HT1080 (cell line): ENCODE results near the gene AHI1. TPM values are rescaled to one million over a fixed set of nuclear protein-coding genes. Genes with fewer than 3 reads are reported as not detected.
"Not testable (repeated sequence)": the region's sequence is repeated elsewhere in the genome, so short reads cannot be mapped to it uniquely, and the experiment has no call there.

Source experiments
- DNase-seq: peaks from one replicate; pipeline ENCODE4 v3.0.0-alpha.2; 2015; ENCODE audit warnings: low read depth
- total RNA-seq: library from RNA; depleted of rRNA; stranded (reverse); fragments of >200 nt; shearing (Covaris generic); gene quantifications from 2 replicates; pipeline ENCODE4 v1.2.3, GENCODE V29; 2014

Gene AHI1
- total RNA-seq, 1 experiment from 2014 or later: 7.8 TPM

DNA sequence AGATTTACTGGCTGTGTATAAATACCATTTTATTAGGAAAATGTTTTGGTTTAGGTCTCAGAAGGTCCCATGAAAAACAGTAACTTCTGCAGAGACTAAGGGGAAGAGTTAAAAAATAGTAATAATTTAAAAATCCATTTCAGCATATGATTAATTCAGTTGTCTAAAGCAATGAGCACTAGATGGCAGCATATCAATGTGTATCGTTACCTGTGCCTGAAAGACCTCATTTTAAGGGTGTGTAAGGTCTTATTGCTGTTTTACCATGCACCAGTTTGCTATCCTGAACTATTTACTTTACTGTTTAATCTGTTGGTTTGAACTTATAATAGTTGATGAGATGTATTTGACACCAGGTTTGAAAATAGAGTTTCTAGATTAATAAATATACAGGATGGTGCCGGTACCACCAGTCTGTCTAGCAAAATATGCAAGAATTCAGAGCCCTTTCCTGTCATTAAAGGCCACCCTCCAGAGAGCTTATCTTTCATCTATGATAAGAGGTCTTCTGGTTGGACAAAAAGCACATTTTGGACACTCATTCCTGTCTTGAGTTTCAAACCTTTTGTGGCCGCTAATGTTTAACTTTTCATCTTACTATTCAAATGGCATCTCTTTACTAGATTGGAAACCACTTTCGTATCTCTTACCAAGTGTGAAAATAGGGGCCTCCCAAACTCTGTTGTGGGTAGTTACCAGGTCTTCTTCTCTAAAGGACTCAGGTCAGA, 8.9 kb upstream of the AHI1 start:
- peak; percentile 20 for DNase-seq

DNA sequence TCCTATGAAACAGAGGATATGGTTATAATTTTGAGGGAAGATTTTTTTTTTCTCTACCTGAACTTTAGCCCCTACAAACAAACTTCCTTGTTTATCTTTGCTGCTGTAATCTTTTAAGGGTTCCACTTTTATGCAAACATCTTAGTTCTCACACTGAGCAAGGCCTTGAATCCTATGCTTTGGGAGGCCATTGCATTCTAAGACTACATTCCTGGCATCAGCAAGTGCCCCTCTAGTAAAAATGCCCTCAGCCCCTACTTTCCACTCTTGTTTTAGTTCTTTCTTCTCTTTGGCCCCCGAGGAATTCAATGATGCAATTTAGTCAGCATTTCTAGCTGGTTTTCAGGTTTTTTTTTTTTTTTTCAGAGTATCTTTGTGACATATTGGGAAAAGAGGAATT, 8.1 kb upstream of the AHI1 start:
- no peak for DNase-seq

DNA sequence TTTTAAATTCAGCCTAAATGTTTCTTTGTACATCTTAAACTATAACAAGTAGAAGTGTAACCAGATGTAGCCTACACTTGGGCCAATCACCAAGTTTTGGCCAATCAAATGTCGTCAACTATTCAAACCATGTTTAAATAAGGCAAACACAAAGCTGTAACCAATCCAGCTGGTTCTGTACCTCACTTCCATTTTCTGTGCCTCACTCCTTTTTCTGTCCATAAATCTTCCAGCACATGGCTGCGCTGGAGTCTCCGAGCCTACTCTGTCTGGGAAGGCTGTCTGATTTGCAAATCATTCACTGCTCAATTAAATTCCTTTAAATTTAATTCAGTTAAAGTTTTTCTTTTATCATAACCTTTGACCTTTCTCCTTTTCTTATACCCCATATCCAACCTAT, 7.7 kb upstream of the AHI1 start:
- DNase-seq: no peak

DNA sequence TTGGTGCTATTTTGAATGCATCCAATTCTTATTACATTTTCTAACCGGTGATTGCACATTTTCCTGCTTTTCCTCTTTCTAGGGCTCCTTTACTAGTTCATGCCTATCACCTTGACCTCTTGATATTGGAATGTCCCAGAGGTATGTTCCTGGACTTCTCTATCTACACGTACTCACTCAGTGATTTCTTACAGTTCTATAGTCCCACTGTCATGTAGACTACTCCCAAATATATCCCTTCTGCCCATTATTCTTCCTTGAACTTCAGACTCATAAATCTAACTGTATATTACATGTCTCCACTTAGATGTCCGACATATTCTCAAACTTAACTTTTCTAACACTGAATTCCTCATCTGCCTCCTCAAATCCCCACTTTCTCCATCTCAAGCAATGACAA, 7.2 kb upstream of the AHI1 start:
- DNase-seq: no peak

- no peak for DNase-seq
These were observed 6.3 kb upstream of the AHI1 start for GRCh38 chr6:135503703-135504475.

DNA sequence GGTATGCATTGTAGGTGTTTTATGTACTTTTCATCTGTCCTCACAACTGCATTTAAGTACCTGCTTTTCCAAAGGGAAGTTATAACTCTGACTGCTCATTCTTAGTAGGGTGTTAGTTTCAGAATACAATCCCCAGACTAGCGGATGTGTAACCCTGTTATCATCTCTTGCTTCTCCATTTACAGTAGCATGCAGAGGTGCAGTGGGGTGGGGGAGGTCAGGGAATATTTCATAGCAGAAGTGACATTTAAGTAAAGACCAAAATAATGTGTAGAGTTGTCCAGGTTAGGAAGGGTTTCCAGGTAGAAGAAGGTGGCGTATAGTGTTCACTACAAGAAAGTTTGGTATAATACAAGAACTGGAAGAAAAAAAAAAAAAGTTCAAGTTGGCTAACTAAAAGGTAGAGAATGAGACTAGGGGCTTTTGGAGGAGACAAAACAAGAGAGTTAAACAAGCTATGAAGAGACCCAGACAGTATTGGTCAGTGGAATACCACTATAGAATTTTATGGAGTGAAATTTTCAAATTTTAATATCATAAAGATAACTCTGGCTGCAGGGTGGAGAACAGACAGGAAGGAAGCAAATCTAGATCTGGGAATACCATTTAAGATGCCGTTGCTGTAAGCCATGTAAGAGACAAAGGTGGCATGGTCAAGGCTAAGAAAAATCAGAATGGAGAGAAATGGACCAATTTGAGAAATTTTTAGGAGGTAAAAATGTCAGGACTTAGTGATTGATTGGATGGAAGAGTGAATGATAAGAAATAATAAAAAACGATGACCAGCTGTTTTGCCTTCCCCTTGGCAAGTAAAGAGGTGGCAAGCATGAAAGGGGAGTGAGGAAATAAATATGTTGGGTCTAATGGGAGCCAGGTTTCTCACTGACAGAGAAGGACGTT, 2.2 kb upstream of the AHI1 start:
- no peak for DNase-seq

DNA sequence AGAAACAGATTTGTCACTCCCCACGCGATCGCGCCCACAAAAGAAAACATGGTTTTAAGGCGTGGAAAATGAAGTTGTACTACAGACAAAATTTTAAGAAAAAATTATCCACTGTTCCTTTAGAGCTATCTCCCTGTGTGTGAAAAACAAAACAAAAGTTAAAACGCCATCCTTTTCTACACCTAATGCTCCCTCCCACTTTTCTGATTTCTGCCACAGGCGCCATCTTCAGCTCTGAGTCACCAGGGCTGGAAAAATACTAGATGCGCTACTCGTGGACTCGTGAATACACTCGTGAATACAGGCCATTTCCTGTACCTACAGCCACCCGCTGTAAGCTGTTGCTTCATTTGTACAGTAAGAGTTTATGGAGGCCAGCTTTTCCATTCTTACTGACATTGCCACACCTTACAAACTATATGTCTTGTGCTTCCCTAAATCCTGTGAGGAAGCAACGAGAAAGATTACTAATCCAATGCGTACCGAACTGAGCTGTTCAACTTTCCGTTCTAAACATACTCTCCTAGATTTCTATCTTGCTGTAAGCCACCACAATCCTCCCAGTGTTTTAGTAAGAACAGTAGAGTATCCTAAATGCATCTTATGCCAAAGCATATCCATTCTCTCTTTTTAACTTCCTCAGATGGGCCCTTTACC, 773 bp upstream of the AHI1 start:
- DNase-seq: peak; percentile 75

- no peak for DNase-seq
These were observed 634 bp downstream of the AHI1 start for GRCh38 chr6:135496800-135497411.

GRCh38 chr6:135493218-135493961, 4.2 kb downstream of the AHI1 start:
- no peak for DNase-seq

GRCh38 chr6:135490381-135490780, 7.2 kb downstream of the AHI1 start:
- no peak for DNase-seq

GRCh38 chr6:135488023-135488422, 9.5 kb downstream of the AHI1 start:
- DNase-seq: peak; percentile 24

- not testable (repeated sequence) for DNase-seq
These were observed 13.6 kb downstream of the AHI1 start for GRCh38 chr6:135483903-135484302.

DNA sequence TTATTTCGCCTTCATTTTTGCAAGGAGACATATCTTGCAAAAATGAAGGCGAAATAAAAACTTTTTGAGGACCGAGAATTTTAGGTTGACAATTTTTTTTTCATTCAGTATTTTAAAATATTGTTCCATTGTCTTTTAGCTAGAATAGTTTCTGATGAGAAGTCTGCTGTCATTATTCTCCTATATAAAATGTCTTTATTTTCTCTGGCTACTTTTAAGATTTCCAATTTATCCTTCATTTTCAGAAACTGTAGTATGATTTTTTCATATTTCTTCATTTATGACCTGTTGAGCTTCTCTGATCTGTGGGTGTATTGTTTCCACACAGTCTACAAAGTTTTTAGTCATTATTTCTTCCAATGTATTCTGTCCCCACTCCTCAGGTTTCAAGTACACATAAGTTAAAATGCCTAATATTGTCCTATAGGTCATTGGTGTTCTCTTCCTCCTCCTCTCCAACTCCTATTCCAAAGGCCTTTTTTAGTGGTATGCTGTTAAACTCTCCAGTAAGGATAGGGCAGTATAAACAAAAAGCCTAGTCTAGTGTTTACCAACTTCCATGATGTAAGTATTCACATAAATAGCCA, 15.7 kb downstream of the AHI1 start:
- no peak for DNase-seq

- no peak for DNase-seq
These were observed 17.9 kb downstream of the AHI1 start for GRCh38 chr6:135479601-135480000.

- no peak for DNase-seq
These were observed 18.9 kb downstream of the AHI1 start for GRCh38 chr6:135478626-135479025.

DNA sequence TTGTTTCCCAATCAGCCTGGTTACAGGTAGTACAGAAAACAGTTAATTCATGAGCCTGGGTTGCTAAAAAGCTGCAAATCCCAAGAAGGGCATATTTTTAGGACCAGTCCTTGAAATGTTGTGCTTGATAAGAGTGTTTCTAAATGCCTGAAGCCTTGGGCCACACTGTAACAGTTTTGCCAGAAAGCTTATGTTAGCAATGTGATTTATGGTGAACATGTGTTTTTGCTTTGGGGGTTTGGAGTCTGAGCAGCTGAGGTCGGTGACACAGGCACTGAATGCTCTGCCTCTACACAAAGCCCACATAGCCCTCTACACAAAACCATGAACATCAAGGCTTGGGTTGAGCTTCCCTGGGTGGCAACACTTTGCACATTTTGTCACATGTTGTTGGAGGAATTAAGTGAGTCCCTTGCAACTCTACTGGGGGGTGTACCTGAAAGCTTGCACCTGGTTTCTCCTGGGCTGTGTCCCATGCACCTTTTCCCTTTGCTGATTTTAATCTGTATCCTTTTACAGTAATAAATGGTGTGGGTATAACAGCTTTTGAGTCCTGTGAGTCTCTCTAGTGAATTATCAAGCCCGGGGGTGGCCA, 22.2 kb downstream of the AHI1 start:
- DNase-seq: no peak

- DNase-seq: no peak
These were observed 23.2 kb downstream of the AHI1 start for GRCh38 chr6:135474362-135474761.

DNA sequence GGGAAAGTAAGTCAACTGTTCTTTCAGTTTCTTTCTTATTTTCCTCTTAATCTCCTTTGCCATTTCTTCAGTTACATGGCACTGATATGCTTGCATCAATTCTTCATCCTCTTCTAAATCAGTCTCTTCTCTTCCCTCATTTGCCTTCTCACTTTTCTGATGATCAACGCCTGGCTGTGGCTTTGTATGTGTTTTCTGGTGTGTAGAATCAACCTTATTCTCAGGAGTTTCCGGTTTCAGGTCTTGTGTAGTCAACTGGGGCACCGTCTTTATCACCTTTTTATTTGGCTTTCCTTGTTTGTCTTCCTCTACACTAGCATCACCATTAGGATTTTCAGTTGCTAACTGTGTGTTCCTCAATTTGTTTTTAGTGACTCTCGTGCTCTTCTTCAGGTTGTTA, 31.6 kb downstream of the AHI1 start:
- DNase-seq: no peak

GRCh38 chr6:135465307-135465706, 32.2 kb downstream of the AHI1 start:
- no peak for DNase-seq
